Measurements from ENCODE around the gene PRKACA.
A peak's percentile ranks its signal among the peaks of the same experiment; 100 is the strongest.

Gene PRKACA

GRCh38 chr19:14091081-14091812 is 26.3 kb downstream of the PRKACA start:
- Histone ChIP-seq H4K20me1 (ENCODE audit: insufficient read depth, low read length) (no peaks in the 10 kb centered on the region), H2AFZ (ENCODE audit: low read length) (peak overlapping the region; percentile 80), H3K9me2 (replicated peaks; ENCODE audit: insufficient read depth, low read length) (no peaks in the 10 kb centered on the region), H3K27me3 (replicated peaks; ENCODE audit: insufficient read depth, low read length) (no peaks in the 10 kb centered on the region), H3K9ac (ENCODE audit: low read length) (peak overlapping the region; percentile 78), H3K36me3 (replicated peaks; ENCODE audit: insufficient read depth, low read length) (no peaks in the 10 kb centered on the region), H3K4me1 (ENCODE audit: low read length) (peaks cover 3% of the 10 kb centered on the region; the same call in 1 of the 2 replicates), H3K4me2 (ENCODE audit: low read depth, low read length) (peak overlapping the region; percentile 100), H3K79me2 (ENCODE audit: low read length) (no peaks in the 10 kb centered on the region), H3F3A (ENCODE audit: insufficient read depth, low read length) (no peaks in the 10 kb centered on the region; the same call in 1 of the 2 replicates), H3K4me3 (ENCODE audit: low read length) (peak overlapping the region; percentile 95), H3K27ac (ENCODE audit: low read length) (peak overlapping the region; percentile 46; the same call in 1 of the 2 replicates), H3K9me3 (replicated peaks; ENCODE audit: insufficient read depth, low read length) (no peaks in the 10 kb centered on the region)
- TF ChIP-seq, protein P1, sequence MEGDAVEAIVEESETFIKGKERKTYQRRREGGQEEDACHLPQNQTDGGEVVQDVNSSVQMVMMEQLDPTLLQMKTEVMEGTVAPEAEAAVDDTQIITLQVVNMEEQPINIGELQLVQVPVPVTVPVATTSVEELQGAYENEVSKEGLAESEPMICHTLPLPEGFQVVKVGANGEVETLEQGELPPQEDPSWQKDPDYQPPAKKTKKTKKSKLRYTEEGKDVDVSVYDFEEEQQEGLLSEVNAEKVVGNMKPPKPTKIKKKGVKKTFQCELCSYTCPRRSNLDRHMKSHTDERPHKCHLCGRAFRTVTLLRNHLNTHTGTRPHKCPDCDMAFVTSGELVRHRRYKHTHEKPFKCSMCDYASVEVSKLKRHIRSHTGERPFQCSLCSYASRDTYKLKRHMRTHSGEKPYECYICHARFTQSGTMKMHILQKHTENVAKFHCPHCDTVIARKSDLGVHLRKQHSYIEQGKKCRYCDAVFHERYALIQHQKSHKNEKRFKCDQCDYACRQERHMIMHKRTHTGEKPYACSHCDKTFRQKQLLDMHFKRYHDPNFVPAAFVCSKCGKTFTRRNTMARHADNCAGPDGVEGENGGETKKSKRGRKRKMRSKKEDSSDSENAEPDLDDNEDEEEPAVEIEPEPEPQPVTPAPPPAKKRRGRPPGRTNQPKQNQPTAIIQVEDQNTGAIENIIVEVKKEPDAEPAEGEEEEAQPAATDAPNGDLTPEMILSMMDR (IDR thresholded peaks at IDR 0.05; ENCODE audit: low read length): peak; percentile 38
- TF ChIP-seq EZH2 (optimal IDR thresholded peaks at IDR 0.05; ENCODE audit: low read depth, low read length): no peak
- DNase-seq: peak; percentile 49

GRCh38 chr19:14090509-14091080 is 27.0 kb downstream of the PRKACA start, which contains the start of gene SAMD1:
Gene SAMD1 (minus strand): TSS chr19:14090751.
- Histone ChIP-seq H3K4me1 (ENCODE audit: low read length) (peaks cover 3% of the 10 kb centered on the region; the same call in 1 of the 2 replicates), H3K9me3 (replicated peaks; ENCODE audit: insufficient read depth, low read length) (no peaks in the 10 kb centered on the region), H2AFZ (ENCODE audit: low read length) (peak within 1 kb of the TSS; percentile 80), H3K4me2 (ENCODE audit: low read depth, low read length) (peak within 1 kb of the TSS; percentile 100), H3K4me3 (ENCODE audit: low read length) (peak within 1 kb of the TSS; percentile 95), H3K27ac (ENCODE audit: low read length) (peak within 1 kb of the TSS; percentile 46; the same call in 1 of the 2 replicates), H3K9ac (ENCODE audit: low read length) (peak within 1 kb of the TSS; percentile 78), H3K9me2 (replicated peaks; ENCODE audit: insufficient read depth, low read length) (no peaks in the 10 kb centered on the region), H3K36me3 (replicated peaks; ENCODE audit: insufficient read depth, low read length) (no peaks in the 10 kb centered on the region), H3K79me2 (ENCODE audit: low read length) (no peaks in the 10 kb centered on the region), H4K20me1 (ENCODE audit: insufficient read depth, low read length) (no peaks in the 10 kb centered on the region), H3K27me3 (replicated peaks; ENCODE audit: insufficient read depth, low read length) (no peaks in the 10 kb centered on the region), H3F3A (ENCODE audit: insufficient read depth, low read length) (no peaks in the 10 kb centered on the region; the same call in 1 of the 2 replicates)
- TF ChIP-seq EZH2 (optimal IDR thresholded peaks at IDR 0.05; ENCODE audit: low read depth, low read length): no peak
- TF ChIP-seq, protein P1 (IDR thresholded peaks at IDR 0.05; ENCODE audit: low read length): no peak
- TF ChIP-seq EZH2phosphoT487 (IDR thresholded peaks at IDR 0.05; ENCODE audit: low read length): no peak
- DNase-seq: peak; percentile 82

DNA sequence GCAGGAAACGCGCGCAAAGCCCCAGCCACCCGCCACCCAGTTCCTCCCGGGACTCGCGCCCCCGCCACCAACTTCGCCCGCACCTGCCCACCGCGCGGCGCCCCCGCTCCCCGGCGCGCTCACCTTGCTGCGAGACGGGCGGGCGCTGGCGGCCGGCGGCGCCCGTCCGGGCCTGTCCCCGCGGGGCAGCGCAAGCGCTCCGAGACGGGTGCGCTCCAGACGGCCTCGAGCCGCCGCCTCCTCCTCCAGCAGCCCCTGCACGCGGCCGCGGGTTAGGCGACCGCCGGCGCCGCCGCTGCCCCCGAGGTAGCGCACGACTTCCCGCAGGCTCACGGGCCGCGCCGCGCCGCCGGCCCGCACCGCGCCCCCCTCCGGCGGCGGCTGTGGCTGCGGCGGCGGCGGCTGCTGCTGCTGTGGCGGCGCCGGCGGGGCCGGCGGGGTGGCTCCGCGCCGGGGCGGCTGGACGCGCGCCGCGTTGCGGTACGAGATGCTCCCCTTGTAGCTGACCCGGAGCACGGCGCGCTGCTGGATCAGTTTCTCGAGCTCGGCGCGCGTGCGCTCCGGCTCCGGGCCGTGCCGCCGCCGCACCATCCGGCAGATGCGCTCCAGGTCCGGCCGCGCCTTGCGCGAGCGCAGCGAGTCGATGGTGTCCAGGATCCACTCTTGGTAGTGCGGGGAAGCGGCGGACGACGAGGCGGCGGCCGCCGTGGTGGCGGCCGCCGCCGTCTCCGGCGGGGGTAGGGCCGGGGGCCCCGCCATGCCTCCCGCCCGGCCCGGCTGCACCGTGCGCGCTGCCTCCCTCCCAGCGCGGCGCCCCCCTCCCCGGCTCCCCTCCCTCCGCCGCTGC is 27.7 kb downstream of the PRKACA start:
- H4K20me1 ChIP-seq (ENCODE audit: insufficient read depth, low read length): no peaks in the 10 kb centered on the region
- no peak overlapping the region for H3K9ac ChIP-seq (ENCODE audit: low read length)
- H3F3A ChIP-seq (ENCODE audit: insufficient read depth, low read length): no peaks in the 10 kb centered on the region; the same call in 1 of the 2 replicates
- no peak overlapping the region for H3K27ac ChIP-seq (ENCODE audit: low read length)
- TF ChIP-seq, protein P1 (IDR thresholded peaks at IDR 0.05; ENCODE audit: low read length): no peak
- no peak for TF ChIP-seq EZH2 (optimal IDR thresholded peaks at IDR 0.05; ENCODE audit: low read depth, low read length)
- no peak for TF ChIP-seq EZH2phosphoT487 (IDR thresholded peaks at IDR 0.05; ENCODE audit: low read length)
- H3K36me3 ChIP-seq (replicated peaks; ENCODE audit: insufficient read depth, low read length): no peaks in the 10 kb centered on the region
- no peaks in the 10 kb centered on the region for H3K9me3 ChIP-seq (replicated peaks; ENCODE audit: insufficient read depth, low read length)
- peak overlapping the region; percentile 57; the same call in 1 of the 2 replicates for H3K4me2 ChIP-seq (ENCODE audit: low read depth, low read length)
- H2AFZ ChIP-seq (ENCODE audit: low read length): no peak overlapping the region
- peak overlapping the region; percentile 55; the same call in 1 of the 2 replicates for H3K4me3 ChIP-seq (ENCODE audit: low read length)
- peak; percentile 64 for DNase-seq
- H3K79me2 ChIP-seq (ENCODE audit: low read length): no peaks in the 10 kb centered on the region
- no peaks in the 10 kb centered on the region for H3K27me3 ChIP-seq (replicated peaks; ENCODE audit: insufficient read depth, low read length)
- peaks cover 3% of the 10 kb centered on the region; the same call in 1 of the 2 replicates for H3K4me1 ChIP-seq (ENCODE audit: low read length)
- H3K9me2 ChIP-seq (replicated peaks; ENCODE audit: insufficient read depth, low read length): no peaks in the 10 kb centered on the region
